GM12873 (cell line): ENCODE results near the gene LOX.

Experiments used
- CTCF ChIP-seq: IDR thresholded peaks from 2 replicates; pipeline ENCODE4 v1.5.1; 2012; ENCODE audit warnings: low read depth, mild to moderate bottlenecking, moderate library complexity, low read length, control low read depth; ENCODE audit not compliant: insufficient read depth; ENCODE audit errors: missing control alignments

LOX gene

GRCh38 chr5:122040636-122041302, 37.3 kb downstream of the LOX start:
- no peak for TF ChIP-seq CTCF

GRCh38 chr5:122036326-122036725, 41.7 kb downstream of the LOX start:
- no peak for TF ChIP-seq CTCF

- no peak for TF ChIP-seq CTCF
Measured at GRCh38 chr5:122035913-122036312, 42.1 kb downstream of the LOX start.

- TF ChIP-seq CTCF, result no peak
Measured at GRCh38 chr5:122031836-122032235, 46.2 kb downstream of the LOX start.

- no peak for TF ChIP-seq CTCF
Measured at GRCh38 chr5:122030251-122030650, 47.8 kb downstream of the LOX start.

GRCh38 chr5:122029818-122030217, 48.2 kb downstream of the LOX start:
- TF ChIP-seq CTCF, result no peak

- no peak for TF ChIP-seq CTCF
Measured at GRCh38 chr5:122022966-122023365, 55.1 kb downstream of the LOX start.
